ENCODE results near the gene PSMA3. TPM values are rescaled to one million over a fixed set of nuclear protein-coding genes. Genes with fewer than 3 reads are reported as not detected.
"Not testable (repeated sequence)": the region's sequence is repeated elsewhere in the genome, so short reads cannot be mapped to it uniquely, and the experiment has no call there.

Gene PSMA3
- total RNA-seq, 2 donors from 2014 or later, result 78.9 to 85.3 TPM

DNA sequence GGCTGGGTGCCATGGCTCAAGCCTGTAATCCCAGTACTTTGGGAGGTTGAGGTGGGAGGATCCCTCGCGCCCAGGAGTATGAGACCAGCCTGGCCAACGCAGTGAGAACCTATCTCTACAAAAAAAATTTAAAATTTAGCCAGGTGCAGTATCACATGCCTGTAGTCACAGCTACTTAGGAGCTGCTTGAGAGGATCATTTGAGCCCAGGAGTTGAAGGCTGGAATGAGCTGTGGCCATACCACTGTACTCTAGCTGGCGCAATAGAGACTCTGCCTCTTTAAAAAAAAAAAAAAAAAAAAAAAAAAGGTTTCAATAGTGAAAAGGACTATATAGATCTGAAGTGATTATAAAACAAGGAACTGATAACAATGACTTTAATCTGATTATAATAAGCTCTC is 13.5 kb downstream of the PSMA3 start:
- Histone ChIP-seq H3K27me3 (no peaks in the 10 kb centered on the region), H3K4me3 (no peak overlapping the region), H3K4me1 (peaks cover 0 to 10% of the 10 kb centered on the region in 2 donors), H3K27ac (no peak overlapping the region), H3K9me3 (no peaks in the 10 kb centered on the region), H3K36me3 (peaks cover 84% of the 10 kb centered on the region)
- TF ChIP-seq, protein P1, sequence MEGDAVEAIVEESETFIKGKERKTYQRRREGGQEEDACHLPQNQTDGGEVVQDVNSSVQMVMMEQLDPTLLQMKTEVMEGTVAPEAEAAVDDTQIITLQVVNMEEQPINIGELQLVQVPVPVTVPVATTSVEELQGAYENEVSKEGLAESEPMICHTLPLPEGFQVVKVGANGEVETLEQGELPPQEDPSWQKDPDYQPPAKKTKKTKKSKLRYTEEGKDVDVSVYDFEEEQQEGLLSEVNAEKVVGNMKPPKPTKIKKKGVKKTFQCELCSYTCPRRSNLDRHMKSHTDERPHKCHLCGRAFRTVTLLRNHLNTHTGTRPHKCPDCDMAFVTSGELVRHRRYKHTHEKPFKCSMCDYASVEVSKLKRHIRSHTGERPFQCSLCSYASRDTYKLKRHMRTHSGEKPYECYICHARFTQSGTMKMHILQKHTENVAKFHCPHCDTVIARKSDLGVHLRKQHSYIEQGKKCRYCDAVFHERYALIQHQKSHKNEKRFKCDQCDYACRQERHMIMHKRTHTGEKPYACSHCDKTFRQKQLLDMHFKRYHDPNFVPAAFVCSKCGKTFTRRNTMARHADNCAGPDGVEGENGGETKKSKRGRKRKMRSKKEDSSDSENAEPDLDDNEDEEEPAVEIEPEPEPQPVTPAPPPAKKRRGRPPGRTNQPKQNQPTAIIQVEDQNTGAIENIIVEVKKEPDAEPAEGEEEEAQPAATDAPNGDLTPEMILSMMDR (IDR thresholded peaks at IDR 0.05), result no peak
- DNase-seq (ENCODE audit: low spot score), result no peak

DNA sequence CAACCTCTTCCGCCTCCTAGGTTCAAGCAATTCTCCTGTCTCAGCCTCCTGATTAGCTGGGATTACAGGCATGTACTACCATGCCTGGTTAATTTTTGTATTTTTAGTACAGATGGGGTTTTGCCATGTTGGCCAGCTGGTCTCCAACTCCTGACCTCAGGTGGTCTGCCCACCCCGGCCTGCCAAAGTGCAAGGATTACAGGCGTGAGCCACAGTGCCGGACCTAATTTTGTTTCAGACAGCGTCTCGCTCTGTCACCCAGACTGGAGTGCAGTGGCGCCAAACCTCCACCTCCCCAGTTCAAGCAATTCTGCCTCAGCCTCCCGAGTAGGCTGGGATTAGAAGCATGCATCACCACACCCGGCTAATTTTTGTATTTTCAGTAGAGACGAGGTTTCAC is 17.4 kb downstream of the PSMA3 start:
- not testable (repeated sequence) for H3K9me3 ChIP-seq; H3K4me1 ChIP-seq; H3K27me3 ChIP-seq; DNase-seq (ENCODE audit: low spot score); H3K27ac ChIP-seq; H3K4me3 ChIP-seq
- peaks cover 87% of the 10 kb centered on the region for H3K36me3 ChIP-seq

DNA sequence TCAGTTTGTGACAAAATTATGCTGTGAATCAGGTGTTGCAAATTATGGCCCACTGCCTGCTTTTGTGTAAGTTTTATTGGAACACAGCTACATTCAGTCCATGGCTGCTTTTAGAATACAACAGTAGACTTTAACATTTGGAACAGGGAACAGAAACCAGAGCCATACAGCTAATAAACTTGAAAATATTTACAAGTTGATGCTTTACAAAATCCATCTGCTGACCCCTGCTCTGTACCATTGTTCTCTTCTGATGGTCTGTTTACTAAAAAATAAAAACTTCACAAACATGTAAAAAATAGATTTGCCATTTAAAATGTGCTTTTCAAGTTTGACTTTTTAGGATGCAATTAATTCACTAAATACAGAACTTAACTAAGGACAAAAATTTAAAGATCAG is 20.8 kb downstream of the PSMA3 start:
- peaks cover 0 to 3% of the 10 kb centered on the region in 2 donors for H3K4me1 ChIP-seq
- no peak overlapping the region for H3K27ac ChIP-seq
- TF ChIP-seq, protein P1 (IDR thresholded peaks at IDR 0.05), result no peak
- no peaks in the 10 kb centered on the region for H3K27me3 ChIP-seq
- peaks cover 92% of the 10 kb centered on the region for H3K36me3 ChIP-seq
- no peak for DNase-seq (ENCODE audit: low spot score)
- no peak overlapping the region for H3K4me3 ChIP-seq
- H3K9me3 ChIP-seq, result no peaks in the 10 kb centered on the region

DNA sequence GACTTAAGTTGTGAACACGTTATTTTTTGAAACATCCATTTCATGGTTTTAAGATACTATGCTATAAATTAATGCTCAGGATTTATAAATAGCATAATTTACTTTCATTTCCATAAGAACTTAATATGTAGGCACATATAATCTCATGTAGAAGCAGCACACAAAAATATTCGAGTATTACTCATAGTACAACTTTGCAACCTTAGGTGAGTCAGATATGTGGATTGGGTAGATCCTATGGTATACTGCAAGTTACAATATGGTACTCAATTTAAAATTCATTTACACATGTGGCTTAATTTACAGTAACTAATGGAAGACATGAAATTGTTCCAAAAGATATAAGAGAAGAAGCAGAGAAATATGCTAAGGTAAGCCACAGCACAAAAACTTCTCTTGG is 26.0 kb downstream of the PSMA3 start:
- peaks cover 79% of the 10 kb centered on the region for H3K36me3 ChIP-seq
- TF ChIP-seq, protein P1 (IDR thresholded peaks at IDR 0.05), result no peak
- H3K27ac ChIP-seq, result peak overlapping the region in 1 of 2 donors; percentile 77

DNA sequence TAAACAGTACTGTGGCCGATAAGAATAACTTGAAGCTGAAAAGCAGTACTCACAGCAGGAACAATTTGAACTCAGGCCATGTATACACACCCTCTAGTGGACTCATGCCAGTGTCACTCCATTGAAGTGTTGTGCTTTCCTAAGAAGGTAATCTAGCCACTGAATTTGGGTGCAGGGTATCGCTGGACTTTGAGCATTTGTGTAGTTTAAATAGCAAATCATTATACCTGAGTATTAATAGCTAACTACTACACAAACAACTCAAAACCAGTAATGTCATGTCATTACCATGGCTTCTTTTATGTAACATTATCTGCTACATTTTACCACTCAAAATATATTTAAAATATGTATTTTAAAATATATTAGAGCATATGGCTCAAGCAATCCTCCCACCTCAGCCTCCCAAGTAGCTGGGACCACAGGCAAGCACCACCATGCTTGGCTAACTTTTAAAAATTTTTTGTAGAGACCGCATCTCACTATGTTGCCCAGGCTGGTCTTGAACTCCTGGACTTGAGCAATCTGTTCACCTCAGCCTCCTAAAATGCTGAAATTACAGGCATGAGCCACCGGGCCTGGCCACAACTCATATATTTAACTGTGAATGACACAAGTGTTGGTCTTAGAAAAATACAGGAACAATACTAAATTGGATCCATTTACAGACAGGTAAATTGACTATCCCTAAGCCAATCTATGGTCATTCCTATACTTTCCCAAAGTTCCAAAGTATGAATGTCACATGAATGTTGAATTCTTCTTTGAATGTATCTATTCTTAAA is 28.1 kb downstream of the PSMA3 start:
- Histone ChIP-seq H3K4me3 (no peak overlapping the region), H3K27ac (peak overlapping the region; percentile 64 to 77), H3K4me1 (peaks cover 0 to 49% of the 10 kb centered on the region in 2 donors), H3K9me3 (no peaks in the 10 kb centered on the region), H3K27me3 (no peaks in the 10 kb centered on the region), H3K36me3 (peaks cover 66% of the 10 kb centered on the region)
- DNase-seq (ENCODE audit: low spot score), result no peak
- TF ChIP-seq, protein P1 (IDR thresholded peaks at IDR 0.05), result peak in 1 of 2 donors; percentile 26

More for the DNA sequence above, 26.0 kb downstream of the PSMA3 start:
- DNase-seq (ENCODE audit: low spot score), result no peak
- Histone ChIP-seq H3K4me1 (peaks cover 0 to 36% of the 10 kb centered on the region in 2 donors), H3K27me3 (no peaks in the 10 kb centered on the region), H3K4me3 (no peak overlapping the region), H3K9me3 (no peaks in the 10 kb centered on the region)

DNA sequence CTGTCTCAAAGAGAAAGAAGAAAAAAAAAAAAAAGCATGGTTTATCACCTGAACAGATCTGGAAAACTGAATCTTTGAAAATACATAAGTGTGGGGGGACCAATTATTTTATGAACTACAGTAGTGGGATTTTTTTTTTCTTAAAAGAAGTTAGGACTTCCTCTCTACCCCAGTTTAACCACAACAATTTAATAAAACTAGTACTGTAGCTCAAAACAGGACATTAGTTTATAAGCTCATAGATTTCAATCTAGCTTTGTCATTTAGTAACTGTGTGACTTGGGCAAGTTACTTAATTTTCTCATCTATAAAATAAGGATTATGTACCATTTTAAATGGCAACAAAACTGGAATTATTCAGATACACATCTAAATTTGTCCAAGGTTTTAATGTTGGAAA is 30.2 kb downstream of the PSMA3 start:
- Histone ChIP-seq H3K36me3 (peaks cover 52% of the 10 kb centered on the region), H3K27ac (peak overlapping the region in 1 of 2 donors; percentile 77), H3K27me3 (no peaks in the 10 kb centered on the region), H3K9me3 (no peaks in the 10 kb centered on the region), H3K4me3 (no peak overlapping the region), H3K4me1 (peaks cover 0 to 49% of the 10 kb centered on the region in 2 donors)
- TF ChIP-seq, protein P1 (IDR thresholded peaks at IDR 0.05), result no peak
- DNase-seq (ENCODE audit: low spot score), result no peak
